SK-N-SH treated with all-trans-retinoic acid at 6 μM for 48 hours (cell line): ENCODE measurements around the gene MAPRE2.

Experiments
- ATAC-seq: fragments of 200-7000 bp; cut with Tn5 transposase; 3 replicates; pipeline ENCODE4 v1.9.1; 2020; ENCODE audit warnings: mild to moderate bottlenecking, moderate library complexity
- BACH2 ChIP-seq: fragments of 250-450 bp; sonication (Bioruptor Pico); IDR thresholded peaks from 2 replicates; pipeline ENCODE4 v1.9.0; 2021; ENCODE audit warnings: mild to moderate bottlenecking, borderline replicate concordance
- CREB5 ChIP-seq: fragments of 250-450 bp; sonication (Bioruptor Pico); IDR thresholded peaks from 2 replicates; pipeline ENCODE4 v1.5.1; 2020; ENCODE audit warnings: low read depth, mild to moderate bottlenecking, moderate library complexity
- CSDC2 ChIP-seq: fragments of 250-450 bp; sonication (Bioruptor Pico); IDR thresholded peaks from 2 replicates; pipeline ENCODE4 v1.5.0; 2020; ENCODE audit warnings: mild to moderate bottlenecking, moderate library complexity
- ESRRG ChIP-seq: fragments of 250-450 bp; sonication (Bioruptor Pico); IDR thresholded peaks from 2 replicates; pipeline ENCODE4 v1.6.1; 2021; ENCODE audit warnings: mild to moderate bottlenecking
- GLIS3 ChIP-seq: fragments of 250-450 bp; sonication (Bioruptor Pico); IDR thresholded peaks from 2 replicates; pipeline ENCODE4 v1.5.0; 2020; ENCODE audit warnings: mild to moderate bottlenecking, moderate library complexity
- OSR1 ChIP-seq: fragments of 250-450 bp; sonication (Bioruptor Pico); IDR thresholded peaks from 2 replicates; pipeline ENCODE4 v1.8.0; 2022; ENCODE audit warnings: moderate library complexity, mild to moderate bottlenecking, inconsistent platforms
- PATZ1 ChIP-seq: fragments of 250-450 bp; sonication (Bioruptor Pico); IDR thresholded peaks from 2 replicates; pipeline ENCODE4 v1.8.0; 2020; ENCODE audit warnings: mild to moderate bottlenecking, moderate library complexity, borderline replicate concordance
- POU6F1 ChIP-seq: fragments of 250-450 bp; sonication (Bioruptor Pico); IDR thresholded peaks from 2 replicates; pipeline ENCODE4 v1.8.0; 2021; ENCODE audit warnings: low read depth, mild to moderate bottlenecking, moderate library complexity, borderline replicate concordance
- PPARA ChIP-seq: fragments of 250-450 bp; sonication (Bioruptor Pico); IDR thresholded peaks from 2 replicates; pipeline ENCODE4 v1.5.0; 2020; ENCODE audit warnings: mild to moderate bottlenecking, borderline replicate concordance
- RARB ChIP-seq: fragments of 250-450 bp; sonication (Bioruptor Pico); IDR thresholded peaks from 2 replicates; pipeline ENCODE4 v1.8.0; 2021; ENCODE audit warnings: mild to moderate bottlenecking, moderate library complexity
- SNAI2 ChIP-seq: fragments of 250-450 bp; sonication (Bioruptor Pico); IDR thresholded peaks from 2 replicates; pipeline ENCODE4 v1.5.0; 2020; ENCODE audit warnings: mild to moderate bottlenecking, moderate library complexity
- TCF4 ChIP-seq: fragments of 250-450 bp; sonication (Bioruptor Pico); IDR thresholded peaks from 2 replicates; pipeline ENCODE4 v1.8.0; 2021; ENCODE audit warnings: mild to moderate bottlenecking, moderate library complexity, borderline replicate concordance
- TOX ChIP-seq: fragments of 250-450 bp; sonication (Bioruptor Pico); IDR thresholded peaks from 2 replicates; pipeline ENCODE4 v1.8.0; 2021; ENCODE audit warnings: mild to moderate bottlenecking, moderate library complexity, borderline replicate concordance
- TSHZ2 ChIP-seq: fragments of 250-450 bp; sonication (Bioruptor Pico); IDR thresholded peaks from 2 replicates; pipeline ENCODE4 v1.5.0; 2020; ENCODE audit warnings: mild to moderate bottlenecking, moderate library complexity
- ZFP3 ChIP-seq: fragments of 250-450 bp; sonication (Bioruptor Pico); IDR thresholded peaks from 2 replicates; pipeline ENCODE4 v1.5.0; 2020; ENCODE audit warnings: mild to moderate bottlenecking, moderate library complexity
- ZFP30 ChIP-seq: fragments of 450-650 bp; formaldehyde crosslinking; IDR thresholded peaks from 2 replicates; pipeline ENCODE4 v1.5.0; 2022; ENCODE audit warnings: mild to moderate bottlenecking, moderate library complexity
- ZNF70 ChIP-seq: fragments of 450-650 bp; formaldehyde crosslinking; IDR thresholded peaks from 2 replicates; pipeline ENCODE4 v1.5.0; 2020; ENCODE audit warnings: mild to moderate bottlenecking, moderate library complexity
- ZNF8 ChIP-seq: fragments of 450-650 bp; formaldehyde crosslinking; IDR thresholded peaks from 2 replicates; pipeline ENCODE4 v1.5.0; 2020; ENCODE audit warnings: mild to moderate bottlenecking, moderate library complexity

The MAPRE2 gene

GRCh38 chr18:35045121-35045520 is 3.9 kb downstream of the MAPRE2 start:
- no peak; the same call in 2 of the 3 replicates for ATAC-seq
- no peak for TF ChIP-seq ZFP3 (CRISPR knock-in tag)
- no peak for TF ChIP-seq ZFP30
- TF ChIP-seq GLIS3 (CRISPR knock-in tag) = no peak
- TF ChIP-seq TOX (CRISPR knock-in tag) = no peak
- no peak for TF ChIP-seq SNAI2 (CRISPR knock-in tag)
- TF ChIP-seq TSHZ2 = no peak
- no peak for TF ChIP-seq BACH2
- TF ChIP-seq POU6F1 (CRISPR knock-in tag) = no peak
- no peak for TF ChIP-seq PATZ1 (CRISPR knock-in tag)
- no peak for TF ChIP-seq OSR1 (CRISPR knock-in tag)
- TF ChIP-seq CREB5 (CRISPR knock-in tag) = no peak

- ATAC-seq = no peak
- TF ChIP-seq ZNF70 (CRISPR knock-in tag) (no peak), ZNF8 (CRISPR knock-in tag) (no peak), ZFP30 (no peak)
- TF ChIP-seq, all 23 proteins: peak for 0
These were observed 4.6 kb downstream of the MAPRE2 start for GRCh38 chr18:35045806-35046205.

GRCh38 chr18:35047697-35048292 is 6.6 kb downstream of the MAPRE2 start:
- no peak for TF ChIP-seq CSDC2 (CRISPR knock-in tag)
- TF ChIP-seq PATZ1 (CRISPR knock-in tag) = no peak
- no peak for TF ChIP-seq TCF4 (CRISPR knock-in tag)
- TF ChIP-seq PPARA = no peak
- TF ChIP-seq RARB (CRISPR knock-in tag) = no peak
- no peak for TF ChIP-seq BACH2
- TF ChIP-seq SNAI2 (CRISPR knock-in tag) = no peak
- no peak for ATAC-seq

- ATAC-seq = no peak
- TF ChIP-seq ZFP3 (CRISPR knock-in tag) = no peak
- no peak for TF ChIP-seq CREB5 (CRISPR knock-in tag)
- TF ChIP-seq TCF4 (CRISPR knock-in tag) = no peak
- no peak for TF ChIP-seq ESRRG
These were observed 8.2 kb downstream of the MAPRE2 start for GRCh38 chr18:35049111-35050027.
